ENCODE results near the gene GJB3.
"Not testable (repeated sequence)": the region's sequence is repeated elsewhere in the genome, so short reads cannot be mapped to it uniquely, and the experiment has no call there.

Gene GJB3

DNA sequence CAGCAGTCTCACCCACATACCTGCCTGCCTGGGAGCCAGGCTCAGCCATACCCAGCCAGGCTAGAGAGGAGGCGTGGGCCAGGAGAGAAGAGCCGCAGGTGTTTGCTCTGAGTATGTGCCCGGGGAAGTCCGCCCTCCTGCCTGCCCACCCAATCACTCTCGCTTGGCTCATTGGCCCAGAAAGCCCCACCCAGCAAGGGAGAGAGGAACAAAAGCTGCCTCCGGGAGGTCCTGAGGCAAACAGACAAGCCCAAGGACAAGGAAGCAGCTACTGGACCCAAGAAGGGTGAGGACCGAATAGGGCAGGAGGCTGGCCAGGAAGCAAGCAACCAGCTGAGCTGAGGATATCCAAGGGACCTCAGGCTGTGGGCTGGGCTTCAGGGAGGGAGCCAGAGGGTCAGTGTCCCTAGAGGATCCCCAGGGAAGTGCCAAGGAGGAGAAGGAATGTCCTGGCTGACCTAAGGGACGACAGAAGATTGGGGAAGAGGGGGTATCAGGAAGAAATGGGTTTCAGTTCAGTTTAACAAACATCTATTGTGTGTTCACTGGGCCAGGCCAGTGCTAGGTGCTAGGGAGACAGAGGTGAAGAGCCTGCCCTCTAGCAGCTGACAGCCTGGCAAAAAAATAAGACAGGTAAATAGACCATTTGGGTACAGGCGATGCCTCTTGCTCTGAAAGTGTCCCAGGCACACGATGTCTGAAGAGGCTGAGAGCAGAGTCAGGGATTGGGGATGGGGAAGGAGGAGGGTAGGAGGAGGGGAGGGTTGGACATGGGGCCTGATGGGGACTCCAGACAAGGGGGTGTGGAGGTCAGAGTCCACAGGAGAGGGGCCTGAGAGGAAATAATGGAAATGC, 21.3 kb upstream of the GJB3 start, which contains the start of gene GJB4:
Gene GJB4 (plus strand): TSS at position 238 of the 855 bp plus-strand sequence. CDS start 1,515 bp downstream, outside the sequence.
- DNase-seq (ENCODE audit: low read depth, low spot score), result no peak

DNA sequence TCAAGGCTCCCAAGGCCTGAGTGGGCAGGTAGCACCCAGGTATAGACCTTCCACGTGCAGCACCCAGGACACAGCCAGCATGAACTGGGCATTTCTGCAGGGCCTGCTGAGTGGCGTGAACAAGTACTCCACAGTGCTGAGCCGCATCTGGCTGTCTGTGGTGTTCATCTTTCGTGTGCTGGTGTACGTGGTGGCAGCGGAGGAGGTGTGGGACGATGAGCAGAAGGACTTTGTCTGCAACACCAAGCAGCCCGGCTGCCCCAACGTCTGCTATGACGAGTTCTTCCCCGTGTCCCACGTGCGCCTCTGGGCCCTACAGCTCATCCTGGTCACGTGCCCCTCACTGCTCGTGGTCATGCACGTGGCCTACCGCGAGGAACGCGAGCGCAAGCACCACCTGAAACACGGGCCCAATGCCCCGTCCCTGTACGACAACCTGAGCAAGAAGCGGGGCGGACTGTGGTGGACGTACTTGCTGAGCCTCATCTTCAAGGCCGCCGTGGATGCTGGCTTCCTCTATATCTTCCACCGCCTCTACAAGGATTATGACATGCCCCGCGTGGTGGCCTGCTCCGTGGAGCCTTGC, 19.7 kb upstream of the GJB3 start:
- DNase-seq (ENCODE audit: low read depth, low spot score), result no peak

DNA sequence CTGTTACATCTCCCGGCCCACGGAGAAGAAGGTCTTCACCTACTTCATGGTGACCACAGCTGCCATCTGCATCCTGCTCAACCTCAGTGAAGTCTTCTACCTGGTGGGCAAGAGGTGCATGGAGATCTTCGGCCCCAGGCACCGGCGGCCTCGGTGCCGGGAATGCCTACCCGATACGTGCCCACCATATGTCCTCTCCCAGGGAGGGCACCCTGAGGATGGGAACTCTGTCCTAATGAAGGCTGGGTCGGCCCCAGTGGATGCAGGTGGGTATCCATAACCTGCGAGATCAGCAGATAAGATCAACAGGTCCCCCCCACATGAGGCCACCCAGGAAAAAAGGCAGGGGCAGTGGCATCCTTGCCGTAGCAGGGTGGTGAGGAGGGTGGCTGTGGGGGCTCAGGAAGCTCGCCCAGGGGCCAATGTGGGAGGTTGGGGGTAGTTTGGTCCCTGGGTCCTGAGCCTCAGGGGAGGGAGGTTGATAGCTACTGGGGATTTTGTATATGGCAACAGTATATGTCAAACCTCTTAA, 19.2 kb upstream of the GJB3 start:
- no peak for DNase-seq (ENCODE audit: low read depth, low spot score)

DNA sequence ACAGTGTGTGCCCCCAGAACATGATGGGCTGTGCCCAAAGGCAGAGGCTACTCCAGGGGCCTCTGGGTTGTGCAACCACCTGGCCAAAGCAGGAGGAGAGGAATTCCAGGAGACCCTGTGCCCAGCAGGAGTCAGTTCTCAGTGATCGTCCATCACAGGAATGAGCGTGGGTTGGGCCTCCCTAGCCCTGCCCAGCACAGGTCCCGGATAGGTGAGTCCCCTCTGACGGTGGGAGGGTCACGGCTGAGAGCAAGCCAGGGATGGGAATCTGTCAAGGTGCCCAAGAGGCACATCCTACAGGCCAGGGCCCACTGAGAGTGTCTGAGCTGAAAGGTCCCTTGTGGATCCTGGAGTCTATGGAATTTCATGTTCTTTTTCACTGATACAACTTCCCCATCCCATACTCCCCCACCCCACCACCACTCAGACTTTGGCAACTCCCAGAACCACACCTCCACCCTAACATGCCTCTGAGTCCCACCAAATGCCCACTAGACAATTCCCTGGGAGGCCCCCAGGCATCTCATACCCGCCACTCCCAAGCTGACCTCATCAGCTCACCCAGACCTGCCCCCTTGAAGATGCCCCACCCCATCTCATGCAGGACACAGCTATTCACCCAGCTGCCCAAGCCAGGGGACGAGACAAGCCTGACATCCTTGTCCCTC, 18.4 kb upstream of the GJB3 start:
- DNase-seq (ENCODE audit: low read depth, low spot score), result no peak

DNA sequence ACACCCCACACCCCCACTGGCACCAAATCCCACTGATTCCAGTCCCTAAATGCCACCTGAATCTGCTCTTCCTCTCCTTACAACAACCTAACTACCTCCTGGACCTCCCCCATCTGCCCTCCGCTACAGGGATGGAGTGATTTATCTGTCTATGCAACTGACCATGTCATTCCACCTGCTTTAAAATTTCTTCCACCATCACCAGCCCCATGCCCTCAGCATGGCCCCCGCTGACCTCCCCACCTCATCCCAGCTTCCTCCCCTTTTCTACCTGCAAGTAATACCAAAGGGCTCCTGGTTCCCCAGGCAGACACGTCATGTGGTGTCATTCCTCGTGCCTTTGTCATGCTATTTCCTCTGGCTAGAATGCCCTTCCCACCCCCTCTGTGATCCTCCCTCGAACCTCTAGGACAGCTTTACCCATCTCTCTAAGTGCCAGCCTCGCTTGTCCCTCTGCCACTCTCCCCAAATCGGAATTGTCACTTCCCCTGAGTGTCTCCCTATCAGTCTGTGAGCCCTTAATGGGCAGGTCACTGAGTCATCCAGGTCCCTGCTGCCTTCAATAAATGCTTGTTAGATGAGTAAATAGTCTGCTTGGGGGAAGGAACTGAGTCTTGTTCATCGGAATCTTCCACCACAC, 17.8 kb upstream of the GJB3 start:
- no peak for DNase-seq (ENCODE audit: low read depth, low spot score)

DNA sequence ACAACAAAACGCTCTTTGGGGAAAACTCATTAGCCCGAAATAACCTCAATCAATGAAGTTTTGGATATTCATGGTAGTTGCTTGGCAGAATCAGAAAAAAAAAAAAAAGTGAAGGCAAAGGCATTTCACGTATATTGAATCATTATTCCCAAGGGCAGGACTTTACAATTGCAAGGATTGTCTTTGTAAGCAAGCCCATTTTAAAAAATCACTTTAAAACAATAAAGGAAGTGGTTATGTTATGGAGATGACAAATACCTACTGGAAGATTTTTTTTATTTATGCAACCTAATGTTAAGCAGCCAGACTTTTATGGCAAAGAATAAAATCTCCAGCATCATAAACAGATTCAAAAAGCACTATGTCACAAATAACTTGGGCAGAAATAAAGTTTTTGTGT, 12.2 kb upstream of the GJB3 start:
- no peak for DNase-seq (ENCODE audit: low read depth, low spot score)

DNA sequence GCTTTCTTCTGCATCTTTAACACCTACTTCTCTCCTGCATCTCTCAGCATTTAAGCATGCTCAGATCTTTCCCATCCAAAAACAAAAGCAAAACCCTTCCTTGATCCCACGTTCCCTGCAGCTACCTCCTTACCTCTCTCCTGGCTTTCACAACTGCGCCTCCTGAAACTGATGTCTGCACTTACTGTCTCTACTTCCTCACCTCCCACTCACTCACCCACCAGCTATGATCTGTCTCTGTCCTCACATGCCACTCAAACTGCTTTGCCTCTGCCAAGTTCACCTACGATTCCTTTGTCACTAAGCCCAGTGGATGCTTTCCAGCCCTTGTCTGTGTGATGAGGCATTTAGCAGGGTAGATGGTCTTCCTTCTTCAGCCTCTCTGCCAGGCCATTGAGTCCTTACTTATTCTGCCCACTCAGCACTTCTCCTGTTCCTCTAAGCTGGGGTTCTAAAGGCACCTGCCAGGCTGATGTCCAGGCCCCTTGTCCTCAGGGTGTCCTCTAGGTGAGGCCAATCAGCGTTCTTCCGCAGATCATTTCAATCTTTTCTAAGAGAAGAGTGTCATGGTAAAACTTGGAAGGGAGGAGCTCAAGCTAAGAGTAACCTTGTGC, 10.0 kb upstream of the GJB3 start:
- DNase-seq (ENCODE audit: low read depth, low spot score), result no peak

DNA sequence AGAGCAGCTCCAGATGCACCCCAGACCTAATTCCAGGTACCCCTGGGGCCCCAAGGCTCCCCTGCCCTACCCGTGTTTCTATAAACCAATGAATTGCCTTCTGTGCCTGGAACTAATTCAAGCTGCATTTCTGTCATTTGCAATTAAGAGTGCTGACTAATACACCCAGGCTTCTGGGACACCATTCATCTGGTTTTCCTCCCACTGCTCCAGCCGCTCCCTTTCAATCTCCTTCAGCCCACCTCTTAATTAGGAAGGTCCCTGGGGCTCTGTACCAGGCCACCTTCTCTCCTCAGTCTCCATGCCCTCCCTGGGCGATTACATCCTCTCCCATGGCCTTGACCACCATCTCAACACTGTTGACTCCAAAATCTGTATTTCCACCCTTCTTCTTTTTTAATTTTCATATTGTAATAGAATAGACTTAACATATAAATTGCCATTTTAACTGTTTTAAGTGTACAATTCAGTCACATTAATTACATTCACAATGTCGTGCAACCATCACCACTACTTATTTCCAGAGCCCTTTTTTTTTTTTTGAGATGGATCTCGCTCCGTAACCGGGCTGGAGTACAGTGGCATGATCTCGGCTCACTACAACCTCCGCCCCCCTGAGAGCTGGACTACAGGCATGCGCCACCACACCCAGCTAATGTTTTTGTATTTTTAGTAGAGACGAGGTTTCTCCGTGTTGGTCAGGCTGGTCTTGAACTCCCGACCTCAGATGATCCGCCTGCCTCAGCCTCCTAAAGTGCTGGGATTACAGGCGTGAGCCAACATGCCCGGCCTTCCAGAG, 9.2 kb upstream of the GJB3 start:
- DNase-seq (ENCODE audit: low read depth, low spot score), result no peak

DNA sequence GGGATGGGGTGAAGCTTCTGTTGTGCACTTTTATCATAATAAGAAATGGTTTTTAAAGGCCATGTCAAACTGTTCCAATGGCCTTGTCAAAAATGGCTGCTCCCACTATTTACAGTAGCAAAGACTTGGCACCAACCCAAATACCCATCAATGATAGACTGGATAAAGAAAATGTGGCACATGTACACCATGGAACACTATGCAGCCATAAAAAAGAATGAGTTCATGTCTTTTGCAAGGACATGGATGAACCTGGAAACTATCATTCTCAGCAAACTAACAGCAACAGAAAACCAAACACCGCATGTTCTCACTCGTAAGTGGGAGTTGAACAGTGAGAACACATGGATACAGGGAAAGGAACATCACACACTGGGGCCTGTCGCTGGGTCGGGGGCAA, 7.9 kb upstream of the GJB3 start:
- DNase-seq (ENCODE audit: low read depth, low spot score), result not testable (repeated sequence)

DNA sequence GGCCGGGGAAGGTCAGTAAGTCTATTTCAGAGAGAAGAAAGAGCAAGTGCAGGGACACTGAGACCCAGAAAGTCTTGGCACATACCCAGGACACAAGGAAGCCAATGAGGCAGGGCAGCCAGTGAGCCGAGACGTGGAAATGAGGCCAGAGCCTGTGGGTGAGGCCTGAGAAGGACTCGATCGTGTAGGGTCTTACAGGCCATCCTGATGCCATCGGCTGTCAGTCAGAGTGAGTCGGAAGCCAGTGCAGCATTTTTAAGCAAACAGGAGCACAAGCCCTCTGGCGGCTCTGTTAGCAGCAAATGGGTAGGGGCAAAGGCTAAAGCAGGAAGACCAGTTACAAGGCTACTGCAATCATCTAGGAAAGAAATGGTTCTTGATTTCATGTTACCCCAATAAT, 6.1 kb upstream of the GJB3 start:
- DNase-seq (ENCODE audit: low read depth, low spot score), result no peak

DNA sequence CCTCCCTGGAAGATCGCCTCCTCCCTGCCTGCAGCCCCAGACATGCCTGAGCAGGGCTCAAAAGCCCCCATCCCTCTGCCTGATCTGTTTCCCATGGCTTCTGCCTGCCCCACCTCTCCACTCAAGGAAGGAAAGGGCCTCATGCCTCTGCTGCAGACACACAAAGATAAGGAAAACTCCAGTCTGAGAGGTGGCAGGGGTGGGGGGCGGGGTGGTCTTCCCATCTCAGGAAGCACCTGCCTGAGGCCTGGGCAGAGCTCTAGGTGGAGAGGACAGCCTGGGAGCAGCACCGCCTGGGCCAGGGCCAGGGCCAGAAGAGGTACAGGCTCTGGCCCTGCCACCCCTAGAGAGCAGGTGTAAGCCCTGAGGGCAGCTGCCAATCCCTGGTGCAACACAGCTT, 4.1 kb upstream of the GJB3 start:
- no peak for DNase-seq (ENCODE audit: low read depth, low spot score)

DNA sequence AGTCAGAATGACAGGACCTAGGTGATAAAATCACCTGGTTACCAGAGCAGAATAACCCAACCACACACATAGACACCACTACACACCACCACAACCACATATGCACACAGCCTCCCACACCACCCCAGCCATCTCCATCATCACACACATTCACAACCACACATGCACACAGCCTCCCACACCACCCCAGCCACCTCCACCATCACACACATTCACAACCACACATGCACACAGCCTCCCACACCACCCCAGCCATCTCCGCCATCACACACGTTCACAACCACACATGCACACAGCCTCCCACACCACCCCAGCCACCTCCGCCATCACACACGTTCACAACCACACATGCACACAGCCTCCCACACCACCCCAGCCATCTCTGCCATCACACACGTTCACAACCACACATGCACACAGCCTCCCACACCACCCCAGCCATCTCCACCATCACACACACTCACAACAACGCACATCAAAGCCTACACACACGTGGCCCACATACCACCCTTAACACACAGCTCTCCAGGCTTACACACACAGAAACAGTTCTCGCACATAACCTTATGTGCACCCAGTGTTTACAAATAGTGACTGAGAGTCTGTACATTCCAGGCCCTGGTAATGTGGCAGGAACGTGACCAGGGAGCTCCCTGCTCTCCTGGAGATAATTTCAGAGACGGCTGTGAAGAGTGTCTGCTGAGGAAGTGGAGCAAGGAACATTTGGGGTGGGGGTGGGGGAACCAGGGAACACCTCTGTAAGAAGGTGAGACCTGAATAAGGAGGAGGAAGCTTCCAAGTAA, 3.3 kb upstream of the GJB3 start:
- DNase-seq (ENCODE audit: low read depth, low spot score), result no peak

DNA sequence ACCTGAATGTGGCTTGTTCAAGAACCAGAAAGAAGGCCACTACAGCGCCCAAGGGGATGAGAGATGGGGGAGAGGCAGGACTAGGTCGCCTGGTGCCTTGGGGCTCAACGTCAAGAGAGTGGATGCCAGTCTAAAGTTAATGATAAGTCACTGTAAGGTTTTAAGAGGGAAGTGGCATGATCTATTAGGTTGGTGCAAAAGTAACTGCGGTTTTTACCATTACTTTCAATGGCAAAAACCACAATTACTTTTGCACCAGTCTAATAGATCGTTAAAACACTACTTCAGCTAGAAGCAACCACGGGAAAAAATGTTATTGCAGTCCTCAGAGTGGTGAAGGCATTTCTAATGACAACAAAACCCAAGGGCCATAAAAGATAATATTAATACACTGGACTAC, 2.6 kb upstream of the GJB3 start:
- DNase-seq (ENCODE audit: low read depth, low spot score), result no peak

DNA sequence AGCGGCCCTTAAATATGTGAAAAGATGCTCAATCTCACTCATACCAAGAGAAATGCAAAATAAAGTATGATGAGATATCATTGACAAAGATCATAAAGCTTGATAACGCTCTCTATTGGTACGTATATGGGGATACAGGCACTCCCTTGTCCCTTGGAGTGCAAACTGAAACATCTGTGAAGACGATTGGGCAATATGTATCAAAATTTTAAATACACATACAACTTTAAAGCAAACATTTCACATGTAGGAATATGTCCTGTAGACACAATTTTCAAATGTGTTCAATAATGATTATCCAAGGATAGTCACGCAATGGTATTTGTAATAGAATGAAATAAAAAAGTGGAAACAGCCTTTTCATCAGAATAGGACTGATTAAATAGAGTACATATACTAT, 2.0 kb upstream of the GJB3 start:
- DNase-seq (ENCODE audit: low read depth, low spot score), result no peak

DNA sequence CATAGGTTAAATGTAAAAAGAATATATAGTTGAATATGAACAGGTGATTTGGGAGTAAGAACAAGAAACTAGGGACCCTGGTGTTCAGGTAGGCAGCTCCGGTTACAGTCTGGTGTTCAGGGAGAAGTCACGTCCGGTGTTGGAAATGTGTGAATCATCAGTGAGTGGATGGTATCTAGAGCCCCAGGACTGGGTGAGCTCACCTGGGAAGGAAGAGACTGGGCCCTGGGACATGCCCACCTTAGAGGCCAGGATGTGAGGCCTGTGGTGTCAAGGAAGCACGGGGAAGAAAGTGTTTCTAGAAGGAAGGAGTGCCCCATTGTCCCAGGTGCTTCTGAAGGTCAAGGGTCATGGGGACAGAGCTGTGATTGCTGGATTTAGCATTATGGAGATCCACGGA, 1.5 kb upstream of the GJB3 start:
- no peak for DNase-seq (ENCODE audit: low read depth, low spot score)

DNA sequence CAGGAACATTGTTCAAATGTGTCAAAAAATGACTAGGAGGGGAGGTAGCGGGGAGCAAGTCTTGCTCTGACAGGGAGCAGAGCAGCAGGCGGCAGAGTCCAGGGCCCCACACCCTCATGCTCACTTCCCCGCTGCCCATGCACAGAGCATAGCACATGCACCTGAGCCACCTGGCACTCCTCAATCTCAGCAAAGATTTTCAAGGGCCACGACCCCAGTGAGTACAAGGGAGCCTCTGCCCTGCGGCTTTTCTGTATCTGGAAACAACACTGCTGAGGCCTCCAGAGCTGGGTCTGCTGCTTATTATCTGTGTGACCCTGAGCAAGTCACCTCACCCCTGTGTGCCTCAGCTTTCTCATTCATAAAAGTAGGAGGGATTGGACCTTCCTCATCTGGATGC, 1.1 kb upstream of the GJB3 start:
- DNase-seq (ENCODE audit: low read depth, low spot score), result no peak

DNA sequence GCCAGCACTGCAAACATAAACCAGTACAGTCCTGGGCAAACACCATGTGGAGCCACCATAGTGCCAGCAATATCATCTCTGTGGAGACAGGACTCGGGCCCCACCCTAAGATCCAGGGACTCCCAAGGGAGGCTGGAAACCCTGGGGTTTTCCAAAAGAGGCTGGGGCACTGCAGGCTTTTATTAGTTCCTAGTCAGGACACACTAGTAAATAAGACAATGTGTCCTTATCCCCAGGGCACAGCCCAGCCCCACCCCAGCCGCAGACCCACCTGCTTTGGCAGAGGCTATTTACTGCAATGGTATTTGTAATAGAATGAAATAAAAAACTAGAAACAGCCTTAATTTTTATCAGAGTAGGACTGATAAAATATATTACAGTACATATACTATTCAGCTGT, 486 bp upstream of the GJB3 start:
- no peak for DNase-seq (ENCODE audit: low read depth, low spot score)

DNA sequence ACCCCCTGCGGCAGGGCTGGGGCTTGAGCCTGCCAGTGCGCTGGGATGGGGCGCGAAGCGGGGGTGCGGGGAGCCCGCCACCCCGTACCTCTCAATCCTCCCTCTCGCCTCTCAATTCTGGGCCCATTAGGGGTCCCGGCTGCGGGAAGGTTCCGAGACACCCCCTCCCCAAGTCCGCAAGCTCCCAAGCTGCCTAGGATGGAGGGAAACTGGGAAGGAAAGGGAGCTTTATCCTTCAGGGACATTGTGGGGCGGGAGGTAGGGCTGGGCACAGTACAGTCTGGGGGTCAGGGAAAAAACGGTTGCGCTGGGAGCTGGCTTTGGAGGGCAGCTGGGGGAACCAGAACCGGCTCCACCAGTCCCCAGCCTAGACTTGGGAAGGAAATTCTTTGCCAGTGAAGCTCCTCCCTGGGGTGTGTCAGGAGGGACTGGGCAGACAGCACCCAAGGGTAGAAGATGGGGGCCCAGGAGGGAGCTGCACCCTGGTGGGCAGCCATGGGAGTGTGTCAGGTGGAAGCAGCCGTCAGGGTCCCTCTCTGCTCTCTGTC, 904 bp downstream of the GJB3 start:
- DNase-seq (ENCODE audit: low read depth, low spot score), result no peak

DNA sequence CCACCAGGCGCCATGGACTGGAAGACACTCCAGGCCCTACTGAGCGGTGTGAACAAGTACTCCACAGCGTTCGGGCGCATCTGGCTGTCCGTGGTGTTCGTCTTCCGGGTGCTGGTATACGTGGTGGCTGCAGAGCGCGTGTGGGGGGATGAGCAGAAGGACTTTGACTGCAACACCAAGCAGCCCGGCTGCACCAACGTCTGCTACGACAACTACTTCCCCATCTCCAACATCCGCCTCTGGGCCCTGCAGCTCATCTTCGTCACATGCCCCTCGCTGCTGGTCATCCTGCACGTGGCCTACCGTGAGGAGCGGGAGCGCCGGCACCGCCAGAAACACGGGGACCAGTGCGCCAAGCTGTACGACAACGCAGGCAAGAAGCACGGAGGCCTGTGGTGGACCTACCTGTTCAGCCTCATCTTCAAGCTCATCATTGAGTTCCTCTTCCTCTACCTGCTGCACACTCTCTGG, 3.8 kb downstream of the GJB3 start:
- no peak for DNase-seq (ENCODE audit: low read depth, low spot score)
